Stimulated activated CD4-positive, alpha-beta T cell treated with anti-CD3 and anti-CD28 coated beads, Interleukin-2, amount 100 ng/mL, for 24 hours (primary cell): Measurements from ENCODE around the gene DQX1.

Source experiments
- DNase-seq, 2 donors: peaks; one replicate each; pipeline ENCODE4 v3.0.0-alpha.2; 2020

Gene DQX1

GRCh38 chr2:74554820-74555531, 28.9 kb upstream of the DQX1 start:
- DNase-seq = peak; percentile 55 to 62

- DNase-seq = peak; percentile 88 to 90
Observed at GRCh38 chr2:74553892-74554819, 28.1 kb upstream of the DQX1 start, which contains the start of the genes DOK1 and LOXL3. TSS of gene DOK1 (plus strand) at chr2:74554720. CDS start at chr2:74554755, 35 bp downstream. TSS of gene LOXL3 (minus strand) at chr2:74553942. CDS start at chr2:74552634, 1,308 bp downstream.

GRCh38 chr2:74552914-74553811, 27.1 kb upstream of the DQX1 start:
- no peak for DNase-seq

- DNase-seq = no peak
Observed at GRCh38 chr2:74551942-74552913, 26.2 kb upstream of the DQX1 start.

- no peak for DNase-seq
Observed at GRCh38 chr2:74551530-74551929, 25.5 kb upstream of the DQX1 start.

- DNase-seq = no peak
Observed at GRCh38 chr2:74550231-74550630, 24.2 kb upstream of the DQX1 start.

- peak in 1 of 2 donors; percentile 58 for DNase-seq
Observed at GRCh38 chr2:74548900-74549826, 23.1 kb upstream of the DQX1 start.

GRCh38 chr2:74548285-74548899, 22.4 kb upstream of the DQX1 start:
- no peak for DNase-seq

- DNase-seq = no peak
Observed at GRCh38 chr2:74546004-74546403, 20.0 kb upstream of the DQX1 start.

GRCh38 chr2:74544634-74545033, 18.6 kb upstream of the DQX1 start:
- DNase-seq = no peak

- no peak for DNase-seq
Observed at GRCh38 chr2:74542978-74543377, 16.9 kb upstream of the DQX1 start.

- no peak for DNase-seq
Observed at GRCh38 chr2:74540291-74540690, 14.3 kb upstream of the DQX1 start.

- no peak for DNase-seq
Observed at GRCh38 chr2:74538881-74539339, 12.9 kb upstream of the DQX1 start.

- DNase-seq = no peak
Observed at GRCh38 chr2:74537140-74537539, 11.1 kb upstream of the DQX1 start.

- DNase-seq = no peak
Observed at GRCh38 chr2:74536166-74536950, 10.3 kb upstream of the DQX1 start.

GRCh38 chr2:74535440-74535965, 9.5 kb upstream of the DQX1 start:
- DNase-seq = no peak

- DNase-seq = no peak
Observed at GRCh38 chr2:74534411-74534810, 8.4 kb upstream of the DQX1 start.

- no peak for DNase-seq
Observed at GRCh38 chr2:74533464-74533863, 7.4 kb upstream of the DQX1 start.

GRCh38 chr2:74532222-74532621, 6.2 kb upstream of the DQX1 start:
- no peak for DNase-seq
